Lower leg skin (tissue), 4 donors: Measurements from ENCODE around the gene TMEM101. TPM values are rescaled to one million over a fixed set of nuclear protein-coding genes. Genes with fewer than 3 reads are reported as not detected.
"Not testable (repeated sequence)": the region's sequence is repeated elsewhere in the genome, so short reads cannot be mapped to it uniquely, and the experiment has no call there.

Experiments
- DNase-seq, 2 donors: peaks; one replicate each; pipeline ENCODE4 v3.0.0-alpha.2; 2019; ENCODE audit warnings: low spot score in 2 of 2
- H3K4me3 ChIP-seq: fragments of 200-600 bp; sonication (generic); 2 replicates; pipeline ENCODE4 v1.5.1; 2017; ENCODE audit warnings: mild to moderate bottlenecking, low read depth; ENCODE audit not compliant: poor library complexity, severe bottlenecking
- CTCF ChIP-seq, 3 donors: fragments of 450-650 bp; IDR thresholded peaks; one replicate each; pipeline ENCODE4 v1.5.1; 2016; ENCODE audit warnings: antibody characterized with exemption in 3 of 3, mild to moderate bottlenecking in 3 of 3, moderate library complexity in 2 of 3
- POLR2A ChIP-seq, 2 donors: fragments of 450-650 bp; IDR thresholded peaks; one replicate each; pipeline ENCODE4 v1.6.1; 2016 to 2017; ENCODE audit warnings: antibody characterized with exemption in 2 of 2, mild to moderate bottlenecking in 1 of 2, moderate library complexity in 1 of 2
- WGBS, 2 donors: methylation state at CpG; one replicate each; pipeline ENCODE4 v1.1.5; 2018; 5-methylcytosine and 5-hydroxymethylcytosine counted together
- intact Hi-C: fragments of 100-400 bp; cut with DNase I; formaldehyde crosslinking; loops from one replicate; pipeline ENCODE4 v1.15.0; 2023; ENCODE audit warnings: low total_unique reads
- total RNA-seq, 4 donors: library from RNA; depleted of rRNA; stranded (reverse); fragments of >200 nt; gene quantifications; one replicate each; pipeline ENCODE4 v1.1.0, GENCODE V29; 2016

TMEM101 gene
- total RNA-seq, 4 donors from 2014 or later, result 28.4 to 48.0 (median 41.2) TPM

DNA sequence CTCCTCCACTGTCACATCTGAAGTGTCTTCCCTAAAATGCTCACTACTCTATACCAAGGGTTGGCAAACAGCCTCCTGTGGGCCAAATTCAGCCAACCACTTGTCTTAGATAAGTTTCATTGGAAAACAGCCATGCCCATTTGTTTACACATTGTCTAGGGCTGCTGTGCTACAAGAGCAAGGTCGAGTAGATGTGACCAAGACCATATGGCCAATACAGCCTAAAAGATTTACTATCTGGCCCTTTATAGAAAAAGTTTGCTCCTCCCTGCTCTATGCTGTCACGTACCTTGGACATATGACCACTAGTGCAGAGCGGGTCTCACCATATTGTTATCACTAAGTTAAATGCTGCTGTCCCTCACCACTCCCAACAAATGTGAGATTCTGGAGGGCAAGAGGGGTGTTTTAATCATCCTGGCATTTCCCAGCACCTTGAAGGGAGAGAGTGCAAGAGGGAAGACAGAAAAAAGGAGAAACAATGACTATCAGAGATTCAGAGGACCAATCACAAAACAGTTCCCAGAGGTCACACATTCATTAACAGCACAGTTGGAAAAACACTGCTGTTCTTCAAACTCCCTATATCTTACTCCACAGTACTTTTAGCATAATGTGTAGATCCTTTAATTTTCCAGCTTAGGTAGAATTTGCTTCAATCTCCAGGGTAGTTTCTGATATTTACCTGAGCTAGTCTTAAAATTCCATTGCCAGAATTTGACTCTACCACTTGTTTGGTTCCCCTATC is 38.5 kb upstream of the TMEM101 start:
- intact Hi-C loops, result no loop called here
- no peak for DNase-seq
- H3K4me3 ChIP-seq, result no peak overlapping the region
- 69 to 70% methylated on average over 3 of the region's 3 CpGs for WGBS, 2 donors
- no peak for TF ChIP-seq POLR2A (IDR thresholded peaks at IDR 0.05)
- no peak for TF ChIP-seq CTCF (IDR thresholded peaks at IDR 0.05)

DNA sequence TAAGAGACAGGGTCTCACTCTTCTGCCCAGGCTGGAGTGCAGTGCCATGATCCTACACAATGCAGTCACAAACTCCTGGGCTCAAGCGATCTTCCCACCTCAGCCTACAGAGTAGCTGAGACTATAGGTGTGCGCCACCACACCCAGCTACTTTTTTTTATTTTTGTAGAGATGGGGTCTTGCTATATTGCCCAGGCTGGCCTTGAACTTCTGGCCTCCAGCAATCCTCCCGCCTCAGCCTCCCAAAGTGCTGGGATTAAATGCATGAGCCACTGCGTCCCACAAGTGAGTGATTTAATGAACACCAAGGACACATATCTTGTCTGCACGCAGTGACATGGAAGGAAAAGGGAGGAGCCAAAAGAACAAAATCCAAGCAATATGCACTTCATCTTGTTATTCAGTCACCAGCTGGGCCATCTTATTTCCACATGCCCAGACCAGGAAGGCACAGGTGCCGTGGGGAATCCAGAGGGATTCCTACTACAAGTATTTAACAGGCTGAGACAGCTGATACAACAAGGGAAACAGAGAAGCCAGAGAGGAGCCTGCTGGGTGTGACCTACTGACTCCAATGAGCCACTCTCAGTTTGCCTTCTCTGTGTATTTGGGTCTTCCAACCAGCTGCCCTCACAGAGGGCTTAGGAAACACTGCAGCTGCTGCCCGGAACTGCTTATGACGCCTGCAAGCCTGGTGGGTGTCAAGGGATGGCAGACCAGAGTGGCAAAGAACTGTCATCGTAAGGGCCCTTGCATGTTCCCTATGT is 34.7 kb upstream of the TMEM101 start:
- DNase-seq, result no peak
- TF ChIP-seq CTCF (IDR thresholded peaks at IDR 0.05) (no peak), POLR2A (IDR thresholded peaks at IDR 0.05) (no peak)
- 92% methylated on average over 9 of the region's 9 CpGs for WGBS, 2 donors
- intact Hi-C loops, result no loop called here
- no peak overlapping the region for H3K4me3 ChIP-seq

- 96 to 98% methylated on average over 7 of the region's 7 CpGs for WGBS, 2 donors
- H3K4me3 ChIP-seq, DNase-seq, intact Hi-C loops: not testable (repeated sequence)
These were observed 32.1 kb upstream of the TMEM101 start for GRCh38 chr17:44046893-44047292.

DNA sequence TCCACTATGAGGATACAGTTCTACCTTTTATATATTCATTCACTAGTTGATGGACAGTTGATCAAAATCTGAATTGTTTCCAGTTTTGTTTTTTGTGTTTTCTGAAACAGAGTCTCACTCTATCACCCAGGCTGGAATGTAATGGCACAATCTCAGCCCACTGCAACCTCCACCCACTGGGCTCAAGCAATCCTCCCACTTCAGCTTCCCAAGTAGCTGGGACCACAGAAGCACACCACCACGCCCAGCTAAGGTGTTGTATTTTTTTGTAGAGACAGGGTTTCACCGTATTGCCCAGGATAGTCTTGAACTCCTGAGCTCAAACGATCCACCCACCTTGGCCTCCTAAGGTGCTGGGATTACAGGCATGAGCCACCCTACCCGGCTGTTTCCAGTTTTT is 30.7 kb upstream of the TMEM101 start:
- intact Hi-C loops, result no loop called here
- H3K4me3 ChIP-seq, result no peak overlapping the region
- WGBS, 2 donors, result 84 to 86% methylated on average over 4 of the region's 4 CpGs
- TF ChIP-seq POLR2A (IDR thresholded peaks at IDR 0.05) (no peak), CTCF (IDR thresholded peaks at IDR 0.05) (no peak)
- no peak for DNase-seq

DNA sequence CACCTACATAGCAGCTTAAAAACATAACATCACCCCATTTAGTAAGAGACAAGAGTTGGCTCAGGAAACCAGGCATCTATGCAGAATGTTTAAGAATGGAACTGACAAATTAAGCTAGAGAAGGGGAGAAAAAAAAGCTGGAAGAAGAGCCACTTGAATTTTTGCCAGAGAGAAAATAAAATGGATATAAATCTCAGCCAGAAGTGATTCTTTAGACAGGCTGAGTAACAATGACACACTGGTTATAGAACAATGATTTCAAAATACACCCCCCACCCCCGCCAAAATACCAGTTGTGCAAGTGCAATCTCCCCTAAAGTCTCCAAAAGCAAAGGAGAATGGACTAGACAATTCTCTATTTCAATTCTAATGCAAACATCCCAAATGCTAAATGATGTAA is 29.3 kb upstream of the TMEM101 start:
- 38 to 60% methylated on average over 1 of the region's 1 CpG for WGBS, 2 donors
- no peak for TF ChIP-seq POLR2A (IDR thresholded peaks at IDR 0.05)
- no peak for TF ChIP-seq CTCF (IDR thresholded peaks at IDR 0.05)
- no peak for DNase-seq
- H3K4me3 ChIP-seq, result no peak overlapping the region
- intact Hi-C loops, result loop anchor here (5.0 kb wide), 1 partner anchor 102 kb away; the partner anchor contains the start of gene PPY

GRCh38 chr17:44043272-44043696 is 28.5 kb upstream of the TMEM101 start:
- TF ChIP-seq POLR2A (IDR thresholded peaks at IDR 0.05), result no peak
- no peak for TF ChIP-seq CTCF (IDR thresholded peaks at IDR 0.05)
- no peak overlapping the region for H3K4me3 ChIP-seq
- intact Hi-C loops, result loop anchor here (5.0 kb wide), 1 partner anchor 101 kb away; the partner anchor contains the start of gene PPY
- no peak for DNase-seq
- WGBS, 2 donors, result 44 to 49% methylated on average over 4 of the region's 4 CpGs
